ENCODE data around the gene NUDT4B.
"Not testable (repeated sequence)": the region's sequence is repeated elsewhere in the genome, so short reads cannot be mapped to it uniquely, and the experiment has no call there.

Gene NUDT4B

GRCh38 chr1:148748563-148749334 lies at the start of gene NUDT4B:
TSS of gene NUDT4B (plus strand) at chr1:148748774. CDS start at chr1:148748953, 179 bp downstream.
- not testable (repeated sequence) for H3K27ac Mint-ChIP-seq; H3K36me3 Mint-ChIP-seq (ENCODE audit: low read depth); H3K9me3 Mint-ChIP-seq; H3K4me3 Mint-ChIP-seq; H3K27me3 Mint-ChIP-seq (ENCODE audit: low read depth); H3K4me1 Mint-ChIP-seq

- H3K4me1 Mint-ChIP-seq; H3K27me3 Mint-ChIP-seq (ENCODE audit: low read depth); H3K36me3 Mint-ChIP-seq (ENCODE audit: low read depth); H3K4me3 Mint-ChIP-seq; H3K9me3 Mint-ChIP-seq; H3K27ac Mint-ChIP-seq: not testable (repeated sequence)
Observed at GRCh38 chr1:148699357-148699756, 49.2 kb upstream of the NUDT4B start.

GRCh38 chr1:148702242-148702641 lies 46.3 kb upstream of the NUDT4B start:
- H3K27ac Mint-ChIP-seq; H3K4me3 Mint-ChIP-seq; H3K4me1 Mint-ChIP-seq; H3K9me3 Mint-ChIP-seq; H3K27me3 Mint-ChIP-seq (ENCODE audit: low read depth); H3K36me3 Mint-ChIP-seq (ENCODE audit: low read depth): not testable (repeated sequence)

GRCh38 chr1:148703973-148704591 lies 44.5 kb upstream of the NUDT4B start:
- H3K36me3 Mint-ChIP-seq (ENCODE audit: low read depth); H3K9me3 Mint-ChIP-seq; H3K27me3 Mint-ChIP-seq (ENCODE audit: low read depth); H3K4me3 Mint-ChIP-seq; H3K27ac Mint-ChIP-seq; H3K4me1 Mint-ChIP-seq: not testable (repeated sequence)

DNA sequence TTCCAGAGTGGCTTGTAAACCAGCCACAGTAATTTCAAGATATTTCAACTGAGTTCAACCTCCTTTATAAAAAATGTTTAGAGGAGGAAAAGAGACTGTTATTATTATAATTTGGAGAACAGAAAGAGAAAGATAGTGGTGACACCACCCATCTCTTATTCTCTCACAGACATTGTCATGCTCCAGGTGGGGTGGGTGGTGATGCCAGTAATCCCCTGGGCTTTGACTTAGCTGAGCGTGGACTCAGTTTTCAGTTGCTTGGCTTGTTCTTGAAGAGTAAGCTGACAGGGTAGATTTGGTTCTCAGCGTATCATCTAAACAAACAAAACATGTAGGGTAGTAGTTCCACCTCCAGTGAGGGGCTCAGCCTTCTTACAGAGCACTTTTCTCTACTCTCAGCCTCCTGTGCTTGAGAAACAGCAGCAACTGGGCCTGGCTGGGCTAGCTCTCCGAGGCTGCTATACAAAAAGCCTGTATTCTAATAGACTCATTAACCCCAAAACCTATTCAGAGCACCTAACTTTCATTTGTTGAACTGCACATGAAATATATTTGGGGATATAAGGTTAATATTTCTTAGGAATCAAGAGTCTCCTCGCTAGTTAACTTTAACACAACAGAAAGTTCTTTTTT lies 43.1 kb upstream of the NUDT4B start:
- not testable (repeated sequence) for H3K4me1 Mint-ChIP-seq; H3K27me3 Mint-ChIP-seq (ENCODE audit: low read depth); H3K36me3 Mint-ChIP-seq (ENCODE audit: low read depth); H3K9me3 Mint-ChIP-seq; H3K4me3 Mint-ChIP-seq; H3K27ac Mint-ChIP-seq

- H3K4me3 Mint-ChIP-seq; H3K9me3 Mint-ChIP-seq; H3K27me3 Mint-ChIP-seq (ENCODE audit: low read depth); H3K27ac Mint-ChIP-seq; H3K4me1 Mint-ChIP-seq; H3K36me3 Mint-ChIP-seq (ENCODE audit: low read depth): not testable (repeated sequence)
Observed at GRCh38 chr1:148708779-148709333, 39.7 kb upstream of the NUDT4B start.

GRCh38 chr1:148710772-148711523 lies 37.6 kb upstream of the NUDT4B start:
- H3K27me3 Mint-ChIP-seq (ENCODE audit: low read depth); H3K4me1 Mint-ChIP-seq; H3K9me3 Mint-ChIP-seq; H3K4me3 Mint-ChIP-seq; H3K27ac Mint-ChIP-seq; H3K36me3 Mint-ChIP-seq (ENCODE audit: low read depth): not testable (repeated sequence)

DNA sequence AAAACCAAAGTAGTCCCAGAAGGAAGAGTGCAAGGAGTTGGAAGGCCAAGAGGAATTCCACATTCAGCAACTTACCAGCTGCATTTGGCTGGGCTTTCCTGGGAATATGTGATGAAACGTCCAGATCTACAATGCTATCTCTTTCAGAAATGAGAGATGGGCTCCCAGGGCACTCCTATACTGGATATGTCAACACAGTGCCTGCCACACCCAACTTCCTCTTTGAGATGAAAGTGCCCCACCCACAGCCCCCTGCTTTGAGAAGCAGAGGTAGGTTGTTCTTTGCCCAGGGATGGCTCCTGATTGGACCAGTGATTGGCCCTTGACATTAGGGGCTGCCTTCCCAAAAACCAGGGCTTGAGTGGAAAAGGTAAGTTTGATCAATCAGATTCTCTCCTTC lies 36.2 kb upstream of the NUDT4B start:
- not testable (repeated sequence) for H3K36me3 Mint-ChIP-seq (ENCODE audit: low read depth); H3K27me3 Mint-ChIP-seq (ENCODE audit: low read depth); H3K4me3 Mint-ChIP-seq; H3K4me1 Mint-ChIP-seq; H3K27ac Mint-ChIP-seq; H3K9me3 Mint-ChIP-seq

- H3K27ac Mint-ChIP-seq; H3K4me3 Mint-ChIP-seq; H3K36me3 Mint-ChIP-seq (ENCODE audit: low read depth); H3K9me3 Mint-ChIP-seq; H3K27me3 Mint-ChIP-seq (ENCODE audit: low read depth); H3K4me1 Mint-ChIP-seq: not testable (repeated sequence)
Observed at GRCh38 chr1:148715518-148715917, 33.1 kb upstream of the NUDT4B start.

DNA sequence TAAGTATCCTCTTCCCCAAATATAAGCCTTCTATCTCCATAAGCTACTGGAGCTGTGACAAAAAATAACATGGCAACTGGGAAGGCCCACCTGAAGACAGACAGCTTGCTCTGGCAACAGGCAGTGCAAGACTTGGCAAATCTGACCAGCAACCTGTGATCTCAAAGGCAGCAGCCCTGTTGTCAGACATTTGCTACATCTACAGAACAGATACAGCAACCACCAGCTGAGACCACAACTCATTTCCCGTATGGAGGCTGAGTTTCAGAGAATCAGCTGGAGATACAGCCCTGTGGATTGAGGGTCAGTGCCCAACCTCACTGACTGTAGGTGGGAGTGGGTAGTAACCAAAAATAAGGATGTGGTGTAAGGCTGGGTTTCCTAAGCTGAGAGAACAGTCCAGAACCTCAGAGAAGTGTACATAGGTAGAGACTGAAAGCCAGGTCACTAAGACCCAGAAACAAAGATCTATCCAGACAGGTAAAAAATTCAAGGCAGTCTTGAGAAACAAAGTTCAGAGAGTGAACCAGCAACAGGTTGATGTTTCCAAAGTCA lies 31.5 kb upstream of the NUDT4B start:
- not testable (repeated sequence) for H3K4me3 Mint-ChIP-seq, H3K27ac Mint-ChIP-seq

GRCh38 chr1:148720918-148721317 lies 27.7 kb upstream of the NUDT4B start:
- H3K4me1 Mint-ChIP-seq; H3K4me3 Mint-ChIP-seq; H3K36me3 Mint-ChIP-seq (ENCODE audit: low read depth); H3K27ac Mint-ChIP-seq; H3K9me3 Mint-ChIP-seq; H3K27me3 Mint-ChIP-seq (ENCODE audit: low read depth): not testable (repeated sequence)

More for the DNA sequence above, 31.5 kb upstream of the NUDT4B start:
- not testable (repeated sequence) for H3K4me1 Mint-ChIP-seq; H3K36me3 Mint-ChIP-seq (ENCODE audit: low read depth); H3K27me3 Mint-ChIP-seq (ENCODE audit: low read depth); H3K9me3 Mint-ChIP-seq

DNA sequence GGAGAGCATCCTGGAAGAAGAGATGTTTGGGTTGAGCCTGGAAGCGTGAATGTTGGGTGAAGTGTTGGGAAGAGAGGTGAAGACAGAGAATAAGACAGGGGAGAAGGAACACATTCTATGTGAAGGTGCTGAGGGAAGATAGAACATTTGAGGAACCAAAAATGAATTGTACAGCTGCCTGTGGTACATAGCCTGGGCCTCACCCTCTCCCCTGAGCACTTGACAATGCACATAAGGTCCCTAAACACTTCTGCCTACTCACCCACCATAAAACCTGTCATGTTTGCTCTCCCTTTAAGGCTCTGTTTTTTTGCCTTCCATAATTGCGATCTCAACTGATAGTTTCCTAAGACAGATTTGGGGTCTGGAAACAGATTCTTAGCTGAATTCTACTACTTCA lies 25.8 kb upstream of the NUDT4B start:
- not testable (repeated sequence) for H3K27me3 Mint-ChIP-seq (ENCODE audit: low read depth); H3K4me3 Mint-ChIP-seq; H3K36me3 Mint-ChIP-seq (ENCODE audit: low read depth); H3K9me3 Mint-ChIP-seq; H3K27ac Mint-ChIP-seq; H3K4me1 Mint-ChIP-seq

- not testable (repeated sequence) for H3K4me3 Mint-ChIP-seq; H3K4me1 Mint-ChIP-seq; H3K9me3 Mint-ChIP-seq; H3K27ac Mint-ChIP-seq; H3K27me3 Mint-ChIP-seq (ENCODE audit: low read depth); H3K36me3 Mint-ChIP-seq (ENCODE audit: low read depth)
Observed at GRCh38 chr1:148723515-148723914, 25.1 kb upstream of the NUDT4B start.

DNA sequence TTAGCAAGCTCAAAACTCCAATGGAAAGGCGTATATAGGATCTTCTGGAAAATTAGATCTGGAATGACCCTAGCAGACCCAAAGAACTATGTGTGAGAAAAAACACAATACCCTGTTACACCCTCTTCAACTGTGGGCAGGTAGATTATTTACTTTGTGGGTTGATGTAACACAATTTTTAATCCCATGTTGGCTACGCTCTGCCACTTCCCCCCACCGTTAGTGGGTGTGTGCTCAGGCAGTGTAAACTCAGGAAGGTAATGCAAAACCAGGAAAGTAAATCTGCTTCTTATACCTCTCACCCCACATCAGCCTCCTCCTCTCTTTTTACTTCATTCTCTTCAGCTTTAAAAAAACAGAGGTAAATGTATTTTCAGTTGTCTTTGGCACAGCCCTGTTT lies 23.7 kb upstream of the NUDT4B start:
- not testable (repeated sequence) for H3K27me3 Mint-ChIP-seq (ENCODE audit: low read depth); H3K9me3 Mint-ChIP-seq; H3K4me1 Mint-ChIP-seq; H3K36me3 Mint-ChIP-seq (ENCODE audit: low read depth); H3K27ac Mint-ChIP-seq; H3K4me3 Mint-ChIP-seq
